COLO829 (cell line): ENCODE measurements around the gene SPEF2.
"Not testable (repeated sequence)": the region's sequence is repeated elsewhere in the genome, so short reads cannot be mapped to it uniquely, and the experiment has no call there.

Source experiments
- DNase-seq: peaks from one replicate; pipeline ENCODE4 v3.0.0; 2012; ENCODE audit warnings: low spot score

The SPEF2 gene

GRCh38 chr5:35651002-35651756 is 33.5 kb downstream of the SPEF2 start:
- no peak for DNase-seq

GRCh38 chr5:35656721-35657120 is 39.1 kb downstream of the SPEF2 start:
- DNase-seq, result no peak

DNA sequence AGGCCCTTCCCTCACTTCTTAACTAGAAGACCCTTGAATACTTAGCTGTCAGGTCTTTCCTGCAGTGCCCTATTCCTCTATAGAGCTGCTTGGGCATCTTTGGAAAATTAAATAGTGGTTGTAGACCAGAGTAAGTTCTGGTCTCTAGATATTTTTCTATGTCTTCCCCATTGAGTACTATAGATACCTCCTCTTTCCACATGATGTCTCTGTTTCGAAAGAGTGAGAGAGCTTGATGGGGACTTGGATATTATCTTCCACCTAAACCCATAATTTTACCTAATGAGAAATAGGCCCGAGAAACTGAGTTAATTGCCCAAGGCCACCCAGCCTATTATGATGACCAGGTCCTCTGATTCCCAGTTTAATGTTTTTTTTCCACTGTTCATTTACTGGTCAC is 40.2 kb downstream of the SPEF2 start:
- no peak for DNase-seq

DNA sequence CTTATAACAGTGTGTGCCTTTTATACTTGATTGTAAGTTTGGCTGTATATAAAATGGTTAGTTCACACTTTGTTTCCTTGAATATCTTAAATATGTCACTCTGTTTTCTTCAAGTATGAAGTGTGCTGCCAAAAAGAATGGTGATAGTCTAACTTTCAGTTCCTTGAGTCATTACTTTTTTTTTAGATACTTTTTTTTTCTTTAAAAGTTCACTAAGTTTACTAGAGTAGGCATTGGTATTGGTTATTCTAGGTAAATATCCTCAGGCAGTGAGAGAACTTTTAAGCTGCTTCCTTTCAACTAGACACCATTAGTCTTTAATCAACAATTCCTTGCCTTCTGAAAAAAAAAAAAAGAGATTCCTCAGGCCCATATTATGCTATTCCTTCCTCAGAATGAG is 41.9 kb downstream of the SPEF2 start:
- no peak for DNase-seq

GRCh38 chr5:35660451-35660850 is 42.8 kb downstream of the SPEF2 start:
- no peak for DNase-seq

DNA sequence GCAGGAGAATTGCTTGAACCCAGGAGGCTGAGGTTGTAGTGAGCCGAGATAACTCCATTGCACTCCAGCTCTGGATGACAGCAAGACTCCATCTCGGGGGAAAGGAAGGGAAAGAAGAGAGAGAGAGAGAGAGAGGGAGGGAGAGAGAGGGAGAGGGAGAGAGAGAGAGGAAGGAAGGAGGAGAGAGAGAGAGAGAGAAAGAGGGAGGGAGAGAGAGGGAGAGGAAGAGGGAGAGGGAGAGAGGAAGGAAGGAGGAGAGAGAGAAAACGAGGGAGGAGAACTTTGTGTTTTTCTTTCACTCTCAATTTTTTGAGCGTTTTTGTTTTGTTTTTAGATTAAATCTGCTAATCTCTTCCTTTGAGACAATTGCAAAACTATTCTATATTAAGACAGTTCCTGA is 46.9 kb downstream of the SPEF2 start:
- no peak for DNase-seq

- DNase-seq, result no peak
Observed at GRCh38 chr5:35665096-35665495, 47.4 kb downstream of the SPEF2 start.

GRCh38 chr5:35668319-35668718 is 50.7 kb downstream of the SPEF2 start:
- no peak for DNase-seq

- DNase-seq, result no peak
Observed at GRCh38 chr5:35668794-35669193, 51.1 kb downstream of the SPEF2 start.

DNA sequence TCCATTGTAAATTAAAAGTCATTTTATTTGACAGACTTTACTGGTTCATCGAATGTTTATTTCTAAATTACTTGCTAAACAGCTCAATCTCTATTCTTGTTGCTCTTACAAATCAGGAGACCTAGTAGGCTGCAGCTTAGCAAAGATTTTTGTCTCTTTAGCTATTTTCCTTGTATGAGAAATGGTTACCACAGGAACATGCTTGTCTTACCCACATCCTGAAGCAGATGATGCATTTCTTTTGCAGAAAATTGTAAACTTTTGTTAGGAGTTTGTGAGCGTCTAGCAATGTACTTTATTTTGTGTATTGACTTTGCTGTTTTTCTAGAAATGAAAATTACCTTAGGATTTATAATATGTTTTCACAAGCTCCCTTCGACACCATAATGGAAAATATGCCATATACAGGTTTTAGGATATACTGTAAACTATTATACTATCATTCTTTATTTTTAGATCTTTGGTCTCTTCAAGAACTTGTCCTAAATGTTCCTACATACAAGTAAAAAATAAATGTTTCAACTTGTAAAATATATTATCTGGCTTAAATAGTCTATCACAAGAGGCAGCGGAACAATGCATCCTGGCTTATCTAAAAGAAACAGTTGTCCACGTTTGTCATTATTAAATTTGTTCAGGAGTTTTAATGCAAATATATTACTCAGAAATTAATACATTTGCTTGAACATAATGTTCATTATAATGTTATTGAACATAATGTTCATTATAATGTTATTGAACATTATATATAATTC is 54.1 kb downstream of the SPEF2 start:
- DNase-seq, result no peak

GRCh38 chr5:35672296-35672655 is 54.6 kb downstream of the SPEF2 start:
- DNase-seq, result not testable (repeated sequence)

DNA sequence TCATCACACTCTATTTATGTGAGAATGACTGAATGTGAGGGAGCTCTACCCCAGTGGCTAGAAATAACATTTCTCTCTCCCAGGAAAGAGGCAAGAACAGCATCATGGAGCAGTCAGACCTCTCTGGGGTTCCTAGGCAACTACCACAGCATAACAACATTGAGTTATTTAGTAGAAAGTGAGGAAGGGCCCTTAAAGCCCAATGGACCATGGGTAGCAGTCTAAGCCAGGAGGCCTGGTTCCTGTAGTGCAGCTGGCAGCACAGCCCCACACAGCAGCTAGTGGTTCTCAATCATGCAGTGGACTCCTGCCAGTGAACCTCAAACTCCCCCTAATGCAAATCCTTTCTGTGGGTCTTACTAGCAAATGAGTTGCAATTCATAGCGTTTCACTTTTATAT is 55.3 kb downstream of the SPEF2 start:
- no peak for DNase-seq

DNA sequence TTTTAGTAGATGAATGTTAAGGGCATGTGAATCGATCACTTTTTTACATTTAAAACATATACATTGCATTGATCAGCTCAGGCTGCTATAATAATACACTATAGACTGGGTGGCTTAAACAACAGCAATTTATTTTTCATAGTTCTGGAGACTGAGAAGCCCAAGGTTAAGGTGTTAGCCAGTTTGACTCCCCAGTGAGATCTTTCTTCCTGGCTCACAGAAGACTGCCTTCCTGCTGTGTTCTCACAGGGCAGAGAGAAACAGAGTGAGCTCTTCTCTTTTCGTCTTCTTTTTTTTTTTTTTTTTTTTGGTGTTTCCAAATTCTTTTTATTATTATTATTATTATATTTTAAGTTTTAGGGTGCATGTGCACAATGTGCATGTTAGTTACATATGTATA is 56.4 kb downstream of the SPEF2 start:
- no peak for DNase-seq

- DNase-seq, result no peak
Observed at GRCh38 chr5:35675392-35675791, 57.7 kb downstream of the SPEF2 start.

DNA sequence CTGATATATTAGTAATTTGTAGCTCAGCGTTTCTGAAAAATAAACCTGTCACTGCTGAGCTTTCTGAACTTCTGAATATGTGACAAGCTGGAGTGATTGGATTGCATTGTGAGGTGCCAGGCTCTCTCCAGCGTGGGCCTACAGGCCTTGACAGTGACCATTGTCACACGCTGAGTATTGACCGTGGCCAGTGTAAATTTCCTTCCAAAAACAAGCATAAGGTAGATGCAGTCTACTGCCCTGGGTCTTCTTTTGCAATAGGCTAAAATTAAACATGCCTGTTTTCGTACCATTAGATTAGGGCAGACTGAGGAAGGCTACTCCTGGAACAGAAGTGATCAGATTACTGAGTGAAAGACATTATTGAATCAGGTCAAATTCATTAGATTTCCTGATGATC is 60.2 kb downstream of the SPEF2 start:
- no peak for DNase-seq

- no peak for DNase-seq
Observed at GRCh38 chr5:35678661-35679060, 61.0 kb downstream of the SPEF2 start.

GRCh38 chr5:35679357-35679756 is 61.7 kb downstream of the SPEF2 start:
- DNase-seq, result no peak

DNA sequence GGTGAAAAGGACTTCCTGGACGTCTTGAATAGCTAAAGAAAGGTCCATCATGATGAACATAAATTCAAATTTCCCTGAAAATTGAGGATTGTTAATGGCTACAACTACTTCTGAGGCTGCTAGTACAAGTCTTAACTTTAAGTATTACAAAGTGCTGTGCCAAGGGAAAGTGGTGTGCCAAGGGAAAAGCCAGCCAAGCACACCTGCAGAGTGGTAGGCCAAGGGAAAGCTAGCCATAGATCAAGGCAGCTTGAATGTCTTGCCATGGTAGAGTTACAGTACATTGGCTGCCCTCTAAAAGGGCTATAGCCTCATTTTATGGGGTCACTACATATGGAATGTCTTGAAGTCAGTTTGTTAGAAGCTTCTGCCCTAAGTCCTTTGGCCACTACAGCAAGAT is 64.2 kb downstream of the SPEF2 start:
- DNase-seq, result no peak

DNA sequence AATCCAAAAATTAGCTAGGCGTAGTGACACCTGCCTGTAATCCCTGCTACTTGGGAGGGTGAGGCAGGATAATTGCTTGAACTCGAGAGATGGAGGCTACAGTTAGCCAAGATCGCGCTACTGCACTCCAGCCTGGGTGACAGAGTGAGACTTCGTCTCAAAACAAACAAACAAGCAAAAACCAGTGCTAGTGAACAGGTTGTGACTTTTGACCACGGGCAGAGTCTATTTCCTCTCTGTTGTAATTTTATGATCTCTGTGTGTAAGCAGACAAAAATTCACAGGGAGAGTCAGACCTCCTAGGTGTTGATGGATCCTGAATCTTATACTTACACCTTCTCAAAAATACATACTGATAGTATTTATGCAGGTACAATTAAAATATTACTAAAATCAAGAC is 65.8 kb downstream of the SPEF2 start:
- no peak for DNase-seq

- no peak for DNase-seq
Observed at GRCh38 chr5:35685161-35685560, 67.5 kb downstream of the SPEF2 start.

- DNase-seq, result no peak
Observed at GRCh38 chr5:35687961-35688360, 70.3 kb downstream of the SPEF2 start.

DNA sequence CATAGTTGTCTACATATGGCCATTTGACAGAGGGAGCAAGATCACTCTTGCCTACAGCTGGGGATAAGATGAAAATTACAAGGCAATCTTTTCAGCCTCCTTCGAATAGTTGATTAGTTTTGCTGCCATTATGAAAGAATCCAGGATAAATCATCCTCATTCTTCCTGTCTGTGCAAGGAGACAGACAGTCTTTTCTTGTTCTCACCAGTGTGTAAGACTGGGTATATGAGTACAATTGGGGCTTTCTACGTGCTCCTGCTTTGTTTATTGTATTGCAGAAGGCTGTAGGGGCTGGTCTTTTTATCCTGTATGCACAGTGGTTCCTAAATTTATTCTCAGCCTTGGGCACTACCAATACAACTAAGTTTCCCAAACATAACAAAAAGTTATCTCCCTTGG is 76.8 kb downstream of the SPEF2 start:
- peak; percentile 68 for DNase-seq

DNA sequence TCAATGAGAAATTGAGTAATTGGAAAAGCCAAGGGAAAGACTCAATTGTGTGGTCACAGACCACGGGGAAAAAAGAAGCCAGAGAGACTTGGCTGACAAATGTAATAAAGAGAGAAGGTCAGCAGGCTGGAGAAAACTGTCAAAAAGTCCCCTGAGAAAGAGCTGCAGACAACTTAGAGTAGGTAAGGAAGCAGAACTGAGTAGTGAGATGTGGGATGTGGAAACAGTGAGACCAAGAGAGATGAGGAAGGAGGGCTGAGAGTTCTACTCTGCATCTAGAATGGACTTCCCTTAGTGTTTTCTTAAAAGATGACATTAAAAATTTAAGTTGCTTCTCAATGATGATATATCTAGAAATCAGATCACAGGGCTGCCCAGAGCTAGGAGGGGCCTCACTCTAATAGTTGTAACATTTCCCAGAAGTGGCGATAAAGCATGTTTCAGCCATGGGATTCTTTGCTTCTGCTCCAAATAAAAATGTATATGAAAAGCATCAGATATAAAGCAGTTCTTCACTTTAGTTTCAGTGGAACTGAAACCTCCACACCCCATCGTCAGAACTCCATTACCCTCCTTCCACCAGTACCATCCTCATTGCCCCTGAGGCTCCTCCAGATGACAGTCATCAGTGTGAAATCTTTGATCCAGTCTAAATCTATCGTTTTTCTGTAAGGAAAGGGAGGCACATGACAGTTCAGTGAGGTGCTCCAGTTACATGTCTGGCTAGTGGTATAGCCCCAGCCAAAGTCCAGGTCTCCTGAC is 80.6 kb downstream of the SPEF2 start:
- no peak for DNase-seq
